HL-60/S4 (cell line): ENCODE measurements around the gene PLAC8L1.

Experiments
- in situ Hi-C: fragments of 300-500 bp; cut with MboI; formaldehyde crosslinking; loops from 2 replicates; pipeline ENCODE4 v1.14.3; 2022; ENCODE audit warnings: low sequenced_read_pairs

The PLAC8L1 gene

GRCh38 chr5:146081556-146081955, 23.8 kb downstream of the PLAC8L1 start:
- in situ Hi-C loops, result no loop called here

GRCh38 chr5:146079695-146080373, 25.5 kb downstream of the PLAC8L1 start:
- in situ Hi-C loops, result no loop called here

- in situ Hi-C loops, result no loop called here
Observed at GRCh38 chr5:146078566-146078965, 26.8 kb downstream of the PLAC8L1 start.

GRCh38 chr5:146076455-146076854, 28.9 kb downstream of the PLAC8L1 start:
- in situ Hi-C loops, result no loop called here

GRCh38 chr5:146076028-146076427, 29.3 kb downstream of the PLAC8L1 start:
- in situ Hi-C loops, result no loop called here

- in situ Hi-C loops, result loop anchor here (25.0 kb wide), 1 partner anchor 1861 kb away; no protein-coding TSS in a partner anchor
Observed at GRCh38 chr5:146073239-146073900, 32.0 kb downstream of the PLAC8L1 start.

GRCh38 chr5:146072595-146072994, 32.8 kb downstream of the PLAC8L1 start:
- in situ Hi-C loops, result loop anchor here (25.0 kb wide), 1 partner anchor 1860 kb away; no protein-coding TSS in a partner anchor

- in situ Hi-C loops, result loop anchor here (25.0 kb wide), 1 partner anchor 1859 kb away; no protein-coding TSS in a partner anchor
Observed at GRCh38 chr5:146071171-146071570, 34.2 kb downstream of the PLAC8L1 start.

GRCh38 chr5:146070746-146071145, 34.6 kb downstream of the PLAC8L1 start:
- in situ Hi-C loops, result loop anchor here (25.0 kb wide), 1 partner anchor 1858 kb away; no protein-coding TSS in a partner anchor

GRCh38 chr5:146069780-146070099, 35.6 kb downstream of the PLAC8L1 start:
- in situ Hi-C loops, result loop anchor here (25.0 kb wide), 1 partner anchor 1857 kb away; no protein-coding TSS in a partner anchor

GRCh38 chr5:146068977-146069779, 36.2 kb downstream of the PLAC8L1 start:
- in situ Hi-C loops, result loop anchor here (25.0 kb wide), 1 partner anchor 1857 kb away; no protein-coding TSS in a partner anchor

- in situ Hi-C loops, result loop anchor here (25.0 kb wide), 1 partner anchor 1856 kb away; no protein-coding TSS in a partner anchor
Observed at GRCh38 chr5:146068206-146068605, 37.2 kb downstream of the PLAC8L1 start.

- in situ Hi-C loops, result loop anchor here (25.0 kb wide), 1 partner anchor 1855 kb away; no protein-coding TSS in a partner anchor
Observed at GRCh38 chr5:146066968-146067367, 38.4 kb downstream of the PLAC8L1 start.

GRCh38 chr5:146060221-146060585, 45.2 kb downstream of the PLAC8L1 start:
- in situ Hi-C loops, result loop anchor here (25.0 kb wide), 1 partner anchor 1848 kb away; no protein-coding TSS in a partner anchor

GRCh38 chr5:146059460-146060220, 45.7 kb downstream of the PLAC8L1 start:
- in situ Hi-C loops, result loop anchor here (10.0 to 25.0 kb wide), 2 partner anchors 355 to 1847 kb away; no protein-coding TSS in a partner anchor

- in situ Hi-C loops, result loop anchor here (10.0 to 25.0 kb wide), 2 partner anchors 351 to 1843 kb away; no protein-coding TSS in a partner anchor
Observed at GRCh38 chr5:146055432-146055831, 49.9 kb downstream of the PLAC8L1 start.

GRCh38 chr5:146052780-146053179, 52.6 kb downstream of the PLAC8L1 start:
- in situ Hi-C loops, result loop anchor here (10.0 to 25.0 kb wide), 2 partner anchors 348 to 1840 kb away; no protein-coding TSS in a partner anchor

GRCh38 chr5:146051678-146052077, 53.7 kb downstream of the PLAC8L1 start:
- in situ Hi-C loops, result loop anchor here (10.0 to 25.0 kb wide), 2 partner anchors 347 to 1839 kb away; no protein-coding TSS in a partner anchor

- in situ Hi-C loops, result loop anchor here (10.0 to 25.0 kb wide), 2 partner anchors 345 to 1838 kb away; no protein-coding TSS in a partner anchor
Observed at GRCh38 chr5:146050086-146050485, 55.3 kb downstream of the PLAC8L1 start.

- in situ Hi-C loops, result loop anchor here (10.0 to 25.0 kb wide), 2 partner anchors 345 to 1837 kb away; no protein-coding TSS in a partner anchor
Observed at GRCh38 chr5:146049704-146050026, 55.7 kb downstream of the PLAC8L1 start.
